LNCaP clone FGC (cell line): Measurements from ENCODE around the gene PLXNA2.

Source experiments
- DNase-seq: peaks from one replicate; pipeline ENCODE4 v3.0.0-alpha.2; 2011; ENCODE audit warnings: low read depth
- H3K4me3 ChIP-seq: 2 replicates; pipeline ENCODE4 v1.5.1; 2011; ENCODE audit warnings: mild to moderate bottlenecking, low read depth, low read length, control low read depth
- TF ChIP-seq, protein P1 (sequence below): IDR thresholded peaks from 2 replicates; pipeline ENCODE4 v1.5.1; 2012; ENCODE audit warnings: mild to moderate bottlenecking; ENCODE audit not compliant: control insufficient read depth, insufficient read depth; ENCODE audit errors: extremely low read depth

The PLXNA2 gene

DNA sequence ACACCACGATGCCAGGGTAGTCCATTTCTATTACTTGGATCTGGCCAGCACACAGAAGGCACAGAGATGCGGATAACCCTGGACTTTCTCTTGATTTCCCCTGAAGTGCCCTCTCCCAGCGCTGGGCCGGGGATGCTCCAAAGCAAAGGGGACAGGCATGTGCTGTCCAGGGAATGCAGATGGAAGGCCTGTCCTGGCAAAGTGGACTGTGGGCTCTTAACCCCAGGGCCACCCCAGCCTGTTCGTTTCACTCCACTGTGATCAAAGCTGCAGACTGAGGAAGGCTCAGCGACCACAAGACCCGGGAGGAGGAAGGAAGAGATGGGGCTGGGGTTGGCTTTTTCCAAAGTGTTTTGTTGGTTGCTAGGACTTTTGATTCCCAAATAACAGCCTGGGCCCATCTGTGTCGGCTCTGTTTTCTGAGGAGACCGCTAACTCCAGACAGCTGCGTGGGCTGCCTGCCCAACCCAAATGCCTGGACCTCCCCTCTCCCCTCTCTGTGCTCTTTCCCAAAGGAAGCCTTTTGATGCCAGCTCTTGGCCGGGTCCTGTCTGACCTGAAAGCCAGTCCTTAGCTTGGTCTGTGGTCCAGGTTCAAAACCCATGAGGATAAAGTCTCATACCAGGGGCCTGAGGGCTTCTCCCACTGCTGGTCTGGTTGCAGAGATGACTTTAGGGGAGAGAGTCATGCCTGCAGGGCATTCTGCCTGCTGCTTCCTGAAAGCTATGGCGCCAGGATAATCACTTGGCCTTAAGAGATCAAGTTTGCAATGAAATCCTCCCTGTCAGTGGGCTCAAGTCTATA, 213.7 kb downstream of the PLXNA2 start:
- no peak for DNase-seq
- H3K4me3 ChIP-seq = no peak overlapping the region
- TF ChIP-seq, protein P1, sequence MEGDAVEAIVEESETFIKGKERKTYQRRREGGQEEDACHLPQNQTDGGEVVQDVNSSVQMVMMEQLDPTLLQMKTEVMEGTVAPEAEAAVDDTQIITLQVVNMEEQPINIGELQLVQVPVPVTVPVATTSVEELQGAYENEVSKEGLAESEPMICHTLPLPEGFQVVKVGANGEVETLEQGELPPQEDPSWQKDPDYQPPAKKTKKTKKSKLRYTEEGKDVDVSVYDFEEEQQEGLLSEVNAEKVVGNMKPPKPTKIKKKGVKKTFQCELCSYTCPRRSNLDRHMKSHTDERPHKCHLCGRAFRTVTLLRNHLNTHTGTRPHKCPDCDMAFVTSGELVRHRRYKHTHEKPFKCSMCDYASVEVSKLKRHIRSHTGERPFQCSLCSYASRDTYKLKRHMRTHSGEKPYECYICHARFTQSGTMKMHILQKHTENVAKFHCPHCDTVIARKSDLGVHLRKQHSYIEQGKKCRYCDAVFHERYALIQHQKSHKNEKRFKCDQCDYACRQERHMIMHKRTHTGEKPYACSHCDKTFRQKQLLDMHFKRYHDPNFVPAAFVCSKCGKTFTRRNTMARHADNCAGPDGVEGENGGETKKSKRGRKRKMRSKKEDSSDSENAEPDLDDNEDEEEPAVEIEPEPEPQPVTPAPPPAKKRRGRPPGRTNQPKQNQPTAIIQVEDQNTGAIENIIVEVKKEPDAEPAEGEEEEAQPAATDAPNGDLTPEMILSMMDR = no peak

DNA sequence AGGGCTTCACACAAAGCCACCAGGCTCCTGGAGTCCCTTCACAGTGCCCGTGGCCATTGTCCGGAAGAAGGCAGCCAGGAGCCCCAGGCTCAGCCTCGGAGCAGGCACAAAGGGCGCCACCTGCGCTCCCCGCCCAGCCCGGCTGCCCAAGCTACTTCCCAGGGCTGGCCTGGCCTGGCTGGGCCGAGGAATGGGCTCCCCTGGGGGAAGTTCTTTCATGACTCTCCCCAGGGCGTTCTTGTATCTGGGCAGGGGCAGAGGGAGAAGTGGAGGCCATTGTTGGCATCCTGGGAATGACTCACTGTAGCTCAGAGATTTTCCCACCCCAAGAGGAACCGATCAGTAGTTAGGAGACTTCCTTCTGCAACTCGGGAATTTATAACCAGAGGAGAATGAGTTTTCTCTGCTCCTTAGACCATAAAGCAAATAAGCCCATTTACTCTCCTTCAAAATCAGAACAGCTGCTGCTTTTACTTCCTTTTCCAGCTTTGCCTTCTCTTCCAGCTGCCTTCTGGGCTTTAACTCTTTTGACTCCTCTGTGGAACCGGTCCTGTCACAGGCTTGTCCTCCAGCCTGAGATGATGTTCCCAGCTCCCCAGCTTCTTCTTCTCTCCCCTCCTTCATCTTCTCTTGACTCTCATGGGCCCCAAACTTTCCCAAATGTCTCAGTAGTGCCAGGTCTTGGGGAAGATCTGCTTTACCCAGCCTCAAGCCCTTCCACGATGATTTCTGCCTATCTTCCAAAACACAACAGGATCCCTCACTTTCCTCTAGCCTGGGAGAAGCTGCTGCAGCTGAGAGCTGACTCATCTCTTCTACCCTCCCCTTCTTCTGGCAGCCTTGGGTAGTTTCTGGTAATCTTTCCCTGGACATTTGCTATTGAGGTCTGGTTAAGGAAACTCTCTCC, 214.6 kb downstream of the PLXNA2 start:
- TF ChIP-seq, protein P1 = no peak
- no peak overlapping the region for H3K4me3 ChIP-seq
- DNase-seq = no peak

DNA sequence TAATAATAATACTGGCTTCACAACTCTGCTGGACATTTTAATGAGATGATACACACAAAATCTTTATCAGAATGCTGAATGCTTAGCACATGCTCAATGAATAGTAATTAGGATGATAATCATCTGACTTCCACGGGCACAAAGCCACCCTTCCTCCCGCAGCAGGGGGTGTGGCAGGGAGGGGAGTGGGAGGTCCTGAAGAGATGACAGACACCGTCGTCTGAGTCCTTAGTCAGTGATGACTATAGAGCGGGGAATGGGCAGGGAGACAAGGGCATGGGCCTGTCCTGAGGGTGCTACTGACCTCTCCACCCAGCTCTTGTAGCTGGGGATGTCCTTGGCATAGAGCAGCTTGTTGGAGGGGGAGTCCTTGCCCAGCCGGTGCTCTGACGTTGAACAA, 215.7 kb downstream of the PLXNA2 start:
- no peak for DNase-seq
- H3K4me3 ChIP-seq = no peak overlapping the region
- TF ChIP-seq, protein P1 = no peak

DNA sequence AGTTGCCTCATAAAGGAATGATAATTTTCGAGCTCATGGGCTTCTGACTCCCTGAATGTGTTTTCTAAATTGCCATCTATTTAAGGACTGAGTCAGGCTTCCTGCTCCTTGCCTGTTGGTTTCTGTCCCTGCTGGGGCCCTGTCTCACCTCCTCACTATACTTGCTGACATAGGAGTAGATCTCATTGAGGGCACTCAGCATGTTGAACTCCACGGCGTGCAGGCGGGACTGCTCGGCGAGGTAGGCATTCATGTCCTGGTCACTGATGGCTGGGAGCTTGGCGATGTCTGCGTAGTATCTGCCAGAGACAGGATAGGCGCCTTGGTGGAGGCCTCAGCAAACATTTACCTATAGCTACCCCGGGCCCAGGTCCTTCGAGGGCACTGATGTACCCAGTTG, 216.3 kb downstream of the PLXNA2 start:
- DNase-seq = no peak
- no peak overlapping the region for H3K4me3 ChIP-seq
- TF ChIP-seq, protein P1 = no peak

DNA sequence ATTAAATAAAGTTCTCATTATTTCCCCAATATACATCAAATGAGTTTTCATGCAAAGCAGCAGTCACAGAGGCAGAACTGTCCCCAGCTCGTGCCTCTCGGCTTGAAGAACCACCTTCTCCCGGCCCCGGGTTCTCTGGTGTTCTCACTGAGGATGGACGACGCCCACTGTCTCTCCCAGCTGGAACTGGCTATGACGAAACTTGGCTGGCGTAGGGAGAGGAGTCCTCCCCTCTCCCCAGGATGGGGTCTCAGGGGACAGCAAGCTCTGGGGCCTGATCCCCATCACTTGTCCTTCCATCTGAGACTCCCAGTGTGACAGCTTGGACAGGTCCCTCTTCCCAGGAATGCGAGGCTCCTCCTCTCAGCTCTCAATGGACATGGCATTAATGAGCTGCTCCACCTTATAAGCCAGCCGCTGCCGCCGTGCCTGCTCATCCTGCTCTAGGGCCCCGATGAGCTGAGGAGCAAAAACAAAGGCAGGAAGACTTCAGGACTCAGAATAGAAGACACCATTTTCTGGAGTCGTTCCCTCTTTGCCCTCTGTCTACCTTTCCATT, 217.2 kb downstream of the PLXNA2 start:
- DNase-seq = no peak
- TF ChIP-seq, protein P1 = no peak
- no peak overlapping the region for H3K4me3 ChIP-seq

DNA sequence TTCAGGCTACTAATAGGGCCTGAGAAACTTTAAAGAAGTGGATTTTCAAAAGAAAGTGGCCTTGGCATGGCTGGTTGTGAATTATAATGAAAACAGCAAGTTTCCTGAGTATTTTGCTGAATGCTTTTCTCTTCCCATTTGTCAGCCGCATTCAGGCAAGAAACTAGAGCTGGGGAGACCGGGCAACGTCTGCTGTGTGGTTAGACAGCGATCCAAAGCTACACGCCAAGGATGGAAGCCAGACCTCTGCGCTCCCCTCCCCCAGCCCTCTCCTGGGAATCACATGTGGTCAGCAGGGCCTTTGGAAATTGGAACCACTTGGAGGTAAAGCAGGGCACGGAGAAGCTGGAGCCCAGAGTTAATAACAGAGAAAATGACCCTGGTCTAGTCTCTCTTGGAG, 219.2 kb downstream of the PLXNA2 start:
- TF ChIP-seq, protein P1 = no peak
- H3K4me3 ChIP-seq = no peak overlapping the region
- DNase-seq = no peak
